Skeletal muscle tissue (tissue), 4 donors: ENCODE data around the gene CNTRL. TPM values are rescaled to one million over a fixed set of nuclear protein-coding genes. Genes with fewer than 3 reads are reported as not detected.

Experiments used
- H3K27ac ChIP-seq: one replicate; pipeline ENCODE4 v1.7.0; 2013; ENCODE audit warnings: mild to moderate bottlenecking, low read depth, low read length, inconsistent platforms
- H3K27me3 ChIP-seq, 3 donors: one replicate each; pipeline ENCODE4 v1.7.0; 2013; ENCODE audit warnings: low read length in 3 of 3; ENCODE audit not compliant: control insufficient read depth in 3 of 3, insufficient read depth in 3 of 3
- H3K36me3 ChIP-seq, 3 donors: one replicate each; pipeline ENCODE4 v1.7.0; 2013; ENCODE audit warnings: low read length in 3 of 3; ENCODE audit not compliant: control insufficient read depth in 3 of 3, insufficient read depth in 3 of 3
- H3K4me1 ChIP-seq, 3 donors: one replicate each; pipeline ENCODE4 v1.7.0; 2013; ENCODE audit warnings: low read length in 3 of 3, mild to moderate bottlenecking in 3 of 3; ENCODE audit not compliant: control insufficient read depth in 3 of 3, insufficient read depth in 3 of 3
- H3K4me3 ChIP-seq, 3 donors: one replicate each; pipeline ENCODE4 v1.7.0; 2013; ENCODE audit warnings: low read length in 3 of 3
- H3K9ac ChIP-seq, 3 donors: one replicate each; pipeline ENCODE4 v1.7.0; 2013; ENCODE audit warnings: low read length in 3 of 3, mild to moderate bottlenecking in 3 of 3, moderate library complexity in 2 of 3, low read depth in 1 of 3
- H3K9me3 ChIP-seq, 3 donors: one replicate each; pipeline ENCODE4 v1.7.0; 2013; ENCODE audit warnings: low read length in 3 of 3; ENCODE audit not compliant: control insufficient read depth in 3 of 3
- total RNA-seq: library from RNA; depleted of rRNA; stranded (reverse); fragments of >200 nt; gene quantifications from one replicate; pipeline ENCODE4 v1.2.3, GENCODE V29; 2014
- donor health status: Osteomylitis.

The CNTRL gene
- total RNA-seq, 1 donor from 2014 or later, result 8.9 TPM

DNA sequence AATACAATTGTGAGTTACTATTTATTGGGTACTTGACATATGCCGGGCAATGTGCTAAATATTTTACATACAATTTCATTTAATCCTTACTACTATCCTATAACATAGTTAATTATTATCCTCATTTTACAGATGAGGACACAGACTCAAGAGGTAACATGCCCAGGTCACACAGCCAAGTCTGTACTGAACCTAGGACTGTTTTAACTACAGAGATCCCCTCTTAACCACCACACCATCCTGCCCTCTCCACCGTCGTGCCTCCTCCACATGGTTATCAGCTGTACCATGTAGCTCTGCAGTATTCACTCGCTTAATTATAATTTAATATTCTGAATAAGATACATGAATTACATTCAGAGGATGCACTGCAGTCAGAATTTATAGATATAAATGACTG, 121.6 kb downstream of the CNTRL start:
- Histone ChIP-seq H3K27ac (no peak overlapping the region), H3K36me3 (no peaks in the 10 kb centered on the region), H3K27me3 (no peaks in the 10 kb centered on the region), H3K9me3 (no peaks in the 10 kb centered on the region), H3K9ac (peak overlapping the region in 1 of 3 donors; percentile 7), H3K4me3 (no peak overlapping the region), H3K4me1 (peaks cover 29 to 50% (median 31%) of the 10 kb centered on the region in 3 donors)

GRCh38 chr9:121197132-121197531, 122.4 kb downstream of the CNTRL start:
- Histone ChIP-seq H3K9me3 (no peaks in the 10 kb centered on the region), H3K4me1 (peaks cover 29 to 48% (median 31%) of the 10 kb centered on the region in 3 donors), H3K27me3 (no peaks in the 10 kb centered on the region), H3K9ac (no peak overlapping the region), H3K27ac (no peak overlapping the region), H3K4me3 (no peak overlapping the region), H3K36me3 (no peaks in the 10 kb centered on the region)

GRCh38 chr9:121198512-121199042, 123.8 kb downstream of the CNTRL start:
- Histone ChIP-seq H3K27ac (no peak overlapping the region), H3K4me1 (peaks cover 29 to 47% (median 32%) of the 10 kb centered on the region in 3 donors), H3K27me3 (no peaks in the 10 kb centered on the region), H3K36me3 (no peaks in the 10 kb centered on the region), H3K9me3 (no peaks in the 10 kb centered on the region), H3K9ac (peak overlapping the region in 1 of 3 donors; percentile 4), H3K4me3 (no peak overlapping the region)

- H3K36me3 ChIP-seq, result no peaks in the 10 kb centered on the region
- no peak overlapping the region for H3K27ac ChIP-seq
- H3K9me3 ChIP-seq, result no peaks in the 10 kb centered on the region
- peaks cover 26 to 47% (median 29%) of the 10 kb centered on the region in 3 donors for H3K4me1 ChIP-seq
- H3K4me3 ChIP-seq, result peak overlapping the region; percentile 80 to 95 (median 89)
- no peaks in the 10 kb centered on the region for H3K27me3 ChIP-seq
- H3K9ac ChIP-seq, result peak overlapping the region; percentile 86 to 93 (median 92)
These were observed 125.2 kb downstream of the CNTRL start for GRCh38 chr9:121199921-121200320.

DNA sequence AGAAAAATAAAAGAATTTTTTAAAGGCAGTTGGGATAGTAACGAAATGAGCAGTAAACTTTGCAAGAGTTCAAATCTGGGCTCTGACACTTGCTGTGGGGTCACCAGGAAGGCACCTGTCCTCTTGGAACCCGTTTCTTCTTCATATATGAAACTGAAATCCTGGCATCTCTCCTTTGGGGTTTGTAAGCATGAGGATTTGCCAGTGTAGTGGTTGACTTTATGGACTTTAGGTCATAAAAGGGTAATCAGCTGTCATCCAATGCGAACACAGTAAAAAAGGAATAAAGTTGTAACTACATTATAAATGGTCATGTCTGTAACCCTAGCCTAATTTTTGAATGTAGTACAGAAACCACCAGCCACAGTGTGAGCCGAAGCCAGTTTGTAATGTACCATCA, 125.6 kb downstream of the CNTRL start:
- no peaks in the 10 kb centered on the region for H3K36me3 ChIP-seq
- H3K27ac ChIP-seq, result peak overlapping the region; percentile 90
- H3K9ac ChIP-seq, result peak overlapping the region; percentile 86 to 93 (median 92)
- H3K4me1 ChIP-seq, result peaks cover 26 to 47% (median 29%) of the 10 kb centered on the region in 3 donors
- no peaks in the 10 kb centered on the region for H3K9me3 ChIP-seq
- no peaks in the 10 kb centered on the region for H3K27me3 ChIP-seq
- peak overlapping the region; percentile 80 to 95 (median 89) for H3K4me3 ChIP-seq

GRCh38 chr9:121201045-121201737, 126.4 kb downstream of the CNTRL start:
- Histone ChIP-seq H3K27ac (peak overlapping the region; percentile 90), H3K36me3 (no peaks in the 10 kb centered on the region), H3K9me3 (no peaks in the 10 kb centered on the region), H3K9ac (peak overlapping the region; percentile 86 to 93 (median 92)), H3K4me1 (peaks cover 26 to 46% (median 29%) of the 10 kb centered on the region in 3 donors), H3K27me3 (no peaks in the 10 kb centered on the region), H3K4me3 (peak overlapping the region; percentile 80 to 95 (median 89))

GRCh38 chr9:121201738-121202533, 127.2 kb downstream of the CNTRL start, which contains the start of gene RAB14:
RAB14 (minus strand) TSS chr9:121201869; CDS start chr9:121193412, 8,457 bp downstream.
- Histone ChIP-seq H3K36me3 (no peaks in the 10 kb centered on the region), H3K27ac (peak within 1 kb of the TSS; percentile 90)

GRCh38 chr9:121204121-121204520, 129.4 kb downstream of the CNTRL start:
- H3K9me3 ChIP-seq, result no peaks in the 10 kb centered on the region
- no peaks in the 10 kb centered on the region for H3K36me3 ChIP-seq
- no peaks in the 10 kb centered on the region for H3K27me3 ChIP-seq
- H3K4me3 ChIP-seq, result no peak overlapping the region
- no peak overlapping the region for H3K27ac ChIP-seq
- no peak overlapping the region for H3K9ac ChIP-seq
- peaks cover 13 to 22% (median 14%) of the 10 kb centered on the region in 3 donors for H3K4me1 ChIP-seq

More at GRCh38 chr9:121201738-121202533, 127.2 kb downstream of the CNTRL start, which contains the start of gene RAB14:
- no peaks in the 10 kb centered on the region for H3K9me3 ChIP-seq
- peak within 1 kb of the TSS; percentile 80 to 95 (median 93) for H3K4me3 ChIP-seq
- no peaks in the 10 kb centered on the region for H3K27me3 ChIP-seq
- H3K9ac ChIP-seq, result peak within 1 kb of the TSS; percentile 86 to 93 (median 92)
- H3K4me1 ChIP-seq, result peaks cover 23 to 41% (median 27%) of the 10 kb centered on the region in 3 donors

GRCh38 chr9:121204611-121205010, 129.9 kb downstream of the CNTRL start:
- Histone ChIP-seq H3K27ac (no peak overlapping the region), H3K27me3 (no peaks in the 10 kb centered on the region), H3K4me1 (peaks cover 10 to 17% (median 13%) of the 10 kb centered on the region in 3 donors), H3K9me3 (no peaks in the 10 kb centered on the region), H3K36me3 (no peaks in the 10 kb centered on the region), H3K4me3 (no peak overlapping the region), H3K9ac (no peak overlapping the region)
